Measurements from ENCODE around the gene PEAK1.
"Not testable (repeated sequence)": the region's sequence is repeated elsewhere in the genome, so short reads cannot be mapped to it uniquely, and the experiment has no call there.

Gene PEAK1

GRCh38 chr15:77163781-77164384, 256.0 kb downstream of the PEAK1 start:
- DNase-seq (ENCODE audit: low read depth): no peak
- TF ChIP-seq, protein P1, sequence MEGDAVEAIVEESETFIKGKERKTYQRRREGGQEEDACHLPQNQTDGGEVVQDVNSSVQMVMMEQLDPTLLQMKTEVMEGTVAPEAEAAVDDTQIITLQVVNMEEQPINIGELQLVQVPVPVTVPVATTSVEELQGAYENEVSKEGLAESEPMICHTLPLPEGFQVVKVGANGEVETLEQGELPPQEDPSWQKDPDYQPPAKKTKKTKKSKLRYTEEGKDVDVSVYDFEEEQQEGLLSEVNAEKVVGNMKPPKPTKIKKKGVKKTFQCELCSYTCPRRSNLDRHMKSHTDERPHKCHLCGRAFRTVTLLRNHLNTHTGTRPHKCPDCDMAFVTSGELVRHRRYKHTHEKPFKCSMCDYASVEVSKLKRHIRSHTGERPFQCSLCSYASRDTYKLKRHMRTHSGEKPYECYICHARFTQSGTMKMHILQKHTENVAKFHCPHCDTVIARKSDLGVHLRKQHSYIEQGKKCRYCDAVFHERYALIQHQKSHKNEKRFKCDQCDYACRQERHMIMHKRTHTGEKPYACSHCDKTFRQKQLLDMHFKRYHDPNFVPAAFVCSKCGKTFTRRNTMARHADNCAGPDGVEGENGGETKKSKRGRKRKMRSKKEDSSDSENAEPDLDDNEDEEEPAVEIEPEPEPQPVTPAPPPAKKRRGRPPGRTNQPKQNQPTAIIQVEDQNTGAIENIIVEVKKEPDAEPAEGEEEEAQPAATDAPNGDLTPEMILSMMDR (conservative IDR thresholded peaks at IDR 0.05; ENCODE audit: low read depth, low read length): no peak
- no peak overlapping the region for H3K4me3 ChIP-seq (ENCODE audit: low read depth, low read length)

GRCh38 chr15:77162872-77163633, 256.9 kb downstream of the PEAK1 start:
- TF ChIP-seq, protein P1 (conservative IDR thresholded peaks at IDR 0.05; ENCODE audit: low read depth, low read length): no peak
- no peak overlapping the region for H3K4me3 ChIP-seq (ENCODE audit: low read depth, low read length)

DNA sequence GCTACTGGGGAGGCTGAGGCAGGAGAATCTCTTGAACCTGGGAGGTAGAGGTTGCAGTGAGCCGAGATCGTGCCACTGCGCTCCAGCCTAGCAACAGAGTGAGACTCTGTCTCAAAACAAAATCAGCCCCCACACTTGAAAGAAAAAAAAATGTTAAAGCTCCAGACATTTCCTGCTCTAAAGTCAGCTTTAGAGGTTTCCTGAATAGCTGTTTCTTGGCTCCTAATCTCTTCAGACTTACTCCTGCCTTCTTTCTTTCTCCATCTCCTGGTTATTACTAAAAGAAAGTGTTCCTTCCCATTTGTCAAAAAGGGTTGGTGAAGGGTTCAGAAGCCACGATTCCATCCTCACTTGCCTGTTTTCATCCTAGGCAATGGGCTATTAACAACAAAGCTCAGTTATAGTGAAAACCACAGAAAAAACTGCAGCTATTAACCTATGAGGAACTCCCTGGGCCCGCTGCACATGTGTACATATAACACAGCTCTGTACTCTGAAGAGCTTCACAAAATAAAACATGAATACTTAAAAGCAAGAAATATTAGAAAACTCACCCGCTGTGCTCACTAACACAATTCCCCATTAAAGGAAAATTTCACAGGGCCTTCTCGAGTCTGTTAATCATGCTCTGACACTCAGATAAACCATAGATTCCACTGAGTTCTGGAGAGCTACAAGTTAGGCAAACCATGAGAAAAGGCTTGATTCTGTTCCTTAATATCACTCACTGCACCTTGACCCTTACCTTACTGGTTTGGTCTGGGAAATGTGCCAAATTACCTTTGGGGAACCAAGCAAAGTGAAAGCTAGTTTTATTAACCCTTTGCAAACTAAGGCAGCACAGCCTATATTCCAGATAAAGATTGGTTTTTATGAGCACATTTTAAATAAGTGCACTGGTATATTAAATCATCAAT, 259.1 kb downstream of the PEAK1 start:
- no peak overlapping the region for H3K4me3 ChIP-seq (ENCODE audit: low read depth, low read length)
- TF ChIP-seq, protein P1 (conservative IDR thresholded peaks at IDR 0.05; ENCODE audit: low read depth, low read length): no peak
- peak; percentile 17 for DNase-seq (ENCODE audit: low read depth)

More at GRCh38 chr15:77162872-77163633, 256.9 kb downstream of the PEAK1 start:
- DNase-seq (ENCODE audit: low read depth): no peak

DNA sequence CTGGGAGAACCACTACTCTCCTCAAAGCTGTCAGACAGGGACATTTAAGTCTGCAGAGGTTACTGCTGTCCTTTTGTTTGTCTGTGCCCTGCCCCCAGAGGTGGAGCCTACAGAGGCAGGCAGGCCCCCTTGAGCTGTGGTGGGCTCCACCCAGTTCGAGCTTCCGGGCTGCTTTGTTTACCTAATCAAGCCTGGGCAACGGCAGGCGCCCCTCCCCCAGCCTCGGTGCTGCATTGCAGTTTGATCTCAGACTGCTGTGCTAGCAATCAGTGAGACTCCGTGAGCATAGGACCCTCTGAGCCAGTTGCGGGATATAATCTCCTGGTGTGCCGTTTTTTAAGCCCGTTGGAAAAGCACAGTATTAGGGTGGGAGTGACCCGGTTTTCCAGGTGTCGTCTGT, 263.9 kb downstream of the PEAK1 start:
- DNase-seq (ENCODE audit: low read depth); H3K4me3 ChIP-seq (ENCODE audit: low read depth, low read length): not testable (repeated sequence)

- no peak overlapping the region for H3K4me3 ChIP-seq (ENCODE audit: low read depth, low read length)
- no peak for DNase-seq (ENCODE audit: low read depth)
- TF ChIP-seq, protein P1 (conservative IDR thresholded peaks at IDR 0.05; ENCODE audit: low read depth, low read length): no peak
These were observed 271.7 kb downstream of the PEAK1 start for GRCh38 chr15:77148191-77148590.

GRCh38 chr15:77145370-77145769, 274.5 kb downstream of the PEAK1 start:
- no peak overlapping the region for H3K4me3 ChIP-seq (ENCODE audit: low read depth, low read length)
- TF ChIP-seq, protein P1 (conservative IDR thresholded peaks at IDR 0.05; ENCODE audit: low read depth, low read length): no peak
- DNase-seq (ENCODE audit: low read depth): no peak

DNA sequence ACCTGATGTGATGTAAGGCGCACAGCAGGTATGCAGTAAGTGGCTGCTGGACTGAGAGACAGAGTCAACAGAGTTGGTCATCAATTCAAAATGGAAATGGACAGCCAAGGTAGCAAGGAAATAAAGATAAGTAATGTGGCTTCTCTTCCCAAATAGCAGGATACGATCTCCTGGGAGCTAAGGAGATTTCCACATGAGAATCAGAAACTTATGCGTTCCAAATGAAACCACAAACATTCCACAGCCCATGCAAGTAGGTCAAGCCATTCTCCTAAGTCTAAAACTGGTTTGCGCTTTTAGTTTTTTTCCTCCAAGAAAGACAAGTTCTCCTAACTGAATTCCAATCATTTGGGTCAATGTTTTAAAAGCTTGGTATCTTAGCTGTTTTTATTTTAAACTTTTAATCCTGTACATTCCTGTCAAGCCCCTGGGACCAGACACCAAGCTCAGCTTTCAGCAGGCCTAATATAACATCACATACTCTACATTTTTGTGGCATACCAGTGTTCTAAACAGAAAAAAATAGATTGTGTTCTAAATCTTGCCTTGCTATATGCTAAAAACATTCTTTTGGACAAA, 275.3 kb downstream of the PEAK1 start:
- TF ChIP-seq, protein P1 (conservative IDR thresholded peaks at IDR 0.05; ENCODE audit: low read depth, low read length): no peak
- H3K4me3 ChIP-seq (ENCODE audit: low read depth, low read length): no peak overlapping the region
- DNase-seq (ENCODE audit: low read depth): peak; percentile 98
